Tibial artery (tissue), 4 donors: Measurements from ENCODE around the gene SCARB1.

ENCODE experiments used
- DNase-seq, 2 donors: peaks; one replicate each; pipeline ENCODE4 v3.0.0-alpha.2; 2019
- H3K27ac ChIP-seq, 2 donors: fragments of 200-600 bp; sonication (generic) in 1 of 2; 1 replicate in 1 of 2; 2 replicates in 1 of 2; pipeline ENCODE4 v1.5.1; 2018 to 2019; ENCODE audit warnings: mild to moderate bottlenecking in 1 of 2
- H3K27me3 ChIP-seq, 2 donors: fragments of 200-600 bp; sonication (generic) in 1 of 2; one replicate each; pipeline versions ENCODE4 v1.5.1 to v1.6.0; 2016 to 2019
- H3K36me3 ChIP-seq, 3 donors: fragments of 200-600 bp; sonication (generic) in 2 of 3; one replicate each; pipeline ENCODE4 v1.5.1; 2016 to 2019; ENCODE audit warnings: mild to moderate bottlenecking in 2 of 3
- H3K4me1 ChIP-seq, 4 donors: fragments of 200-600 bp; sonication (generic) in 2 of 4; 1 replicate in 3 of 4; 2 replicates in 1 of 4; pipeline ENCODE4 v1.5.1; 2016 to 2019
- H3K4me3 ChIP-seq, 2 donors: fragments of 200-600 bp; sonication (generic) in 1 of 2; 1 replicate in 1 of 2; 2 replicates in 1 of 2; pipeline ENCODE4 v1.5.1; 2018 to 2019; ENCODE audit warnings: mild to moderate bottlenecking in 2 of 2
- H3K9me3 ChIP-seq, 3 donors: fragments of 200-600 bp; sonication (generic) in 1 of 3; one replicate each; pipeline ENCODE4 v1.5.1; 2016 to 2019
- intact Hi-C: fragments of 100-400 bp; cut with DNase I; formaldehyde crosslinking; loops from one replicate; pipeline ENCODE4 v1.15.0; 2023; ENCODE audit warnings: low total_unique reads
- TF ChIP-seq, protein P1 (sequence below), 2 experiments: fragments of 200-600 bp in 1 of 2; fragments of 450-650 bp in 1 of 2; IDR thresholded peaks; one replicate each; pipeline ENCODE4 v1.5.1; 2017 to 2019; ENCODE audit warnings: antibody characterized with exemption in 2 of 2, mild to moderate bottlenecking in 1 of 2, moderate library complexity in 1 of 2

SCARB1 gene

GRCh38 chr12:124877423-124877822, 13.8 kb upstream of the SCARB1 start:
- Histone ChIP-seq H3K27ac (no peak overlapping the region), H3K9me3 (no peaks in the 10 kb centered on the region), H3K27me3 (no peaks in the 10 kb centered on the region), H3K4me3 (no peak overlapping the region), H3K36me3 (no peaks in the 10 kb centered on the region), H3K4me1 (no peaks in the 10 kb centered on the region)
- DNase-seq = no peak
- intact Hi-C loops = loop anchor here (10.0 kb wide), 1 partner anchor 833 kb away; no protein-coding TSS in a partner anchor
- TF ChIP-seq, protein P1, sequence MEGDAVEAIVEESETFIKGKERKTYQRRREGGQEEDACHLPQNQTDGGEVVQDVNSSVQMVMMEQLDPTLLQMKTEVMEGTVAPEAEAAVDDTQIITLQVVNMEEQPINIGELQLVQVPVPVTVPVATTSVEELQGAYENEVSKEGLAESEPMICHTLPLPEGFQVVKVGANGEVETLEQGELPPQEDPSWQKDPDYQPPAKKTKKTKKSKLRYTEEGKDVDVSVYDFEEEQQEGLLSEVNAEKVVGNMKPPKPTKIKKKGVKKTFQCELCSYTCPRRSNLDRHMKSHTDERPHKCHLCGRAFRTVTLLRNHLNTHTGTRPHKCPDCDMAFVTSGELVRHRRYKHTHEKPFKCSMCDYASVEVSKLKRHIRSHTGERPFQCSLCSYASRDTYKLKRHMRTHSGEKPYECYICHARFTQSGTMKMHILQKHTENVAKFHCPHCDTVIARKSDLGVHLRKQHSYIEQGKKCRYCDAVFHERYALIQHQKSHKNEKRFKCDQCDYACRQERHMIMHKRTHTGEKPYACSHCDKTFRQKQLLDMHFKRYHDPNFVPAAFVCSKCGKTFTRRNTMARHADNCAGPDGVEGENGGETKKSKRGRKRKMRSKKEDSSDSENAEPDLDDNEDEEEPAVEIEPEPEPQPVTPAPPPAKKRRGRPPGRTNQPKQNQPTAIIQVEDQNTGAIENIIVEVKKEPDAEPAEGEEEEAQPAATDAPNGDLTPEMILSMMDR (IDR thresholded peaks at IDR 0.05) = no peak

GRCh38 chr12:124876171-124876570, 12.5 kb upstream of the SCARB1 start:
- no peaks in the 10 kb centered on the region for H3K27me3 ChIP-seq
- no peaks in the 10 kb centered on the region for H3K9me3 ChIP-seq
- TF ChIP-seq, protein P1 (IDR thresholded peaks at IDR 0.05) = no peak
- H3K27ac ChIP-seq = no peak overlapping the region
- H3K4me3 ChIP-seq = no peak overlapping the region
- DNase-seq = no peak
- no peaks in the 10 kb centered on the region for H3K4me1 ChIP-seq
- intact Hi-C loops = loop anchor here (10.0 kb wide), 1 partner anchor 831 kb away; no protein-coding TSS in a partner anchor
- no peaks in the 10 kb centered on the region for H3K36me3 ChIP-seq

DNA sequence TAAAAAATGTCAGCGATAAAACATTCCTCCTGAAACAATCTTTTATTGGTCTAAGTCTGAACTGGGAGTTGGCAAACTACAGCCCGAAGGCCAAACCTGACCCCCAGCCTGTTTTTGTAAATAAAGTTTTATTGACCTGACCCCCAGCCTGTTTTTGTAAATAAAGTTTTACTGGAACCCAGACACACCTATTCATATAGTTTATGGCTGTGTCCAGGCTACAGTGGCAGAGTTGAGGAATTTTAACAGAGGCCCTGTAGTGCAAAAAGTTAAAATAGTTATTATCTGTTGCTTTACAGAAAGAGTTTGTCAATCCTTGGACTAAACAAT, 12.1 kb upstream of the SCARB1 start:
- DNase-seq = no peak
- no peak overlapping the region for H3K4me3 ChIP-seq
- intact Hi-C loops = loop anchor here (10.0 kb wide), 1 partner anchor 831 kb away; no protein-coding TSS in a partner anchor
- TF ChIP-seq, protein P1 (IDR thresholded peaks at IDR 0.05) = no peak
- no peaks in the 10 kb centered on the region for H3K36me3 ChIP-seq
- no peaks in the 10 kb centered on the region for H3K9me3 ChIP-seq
- H3K27ac ChIP-seq = no peak overlapping the region
- H3K27me3 ChIP-seq = no peaks in the 10 kb centered on the region
- no peaks in the 10 kb centered on the region for H3K4me1 ChIP-seq

DNA sequence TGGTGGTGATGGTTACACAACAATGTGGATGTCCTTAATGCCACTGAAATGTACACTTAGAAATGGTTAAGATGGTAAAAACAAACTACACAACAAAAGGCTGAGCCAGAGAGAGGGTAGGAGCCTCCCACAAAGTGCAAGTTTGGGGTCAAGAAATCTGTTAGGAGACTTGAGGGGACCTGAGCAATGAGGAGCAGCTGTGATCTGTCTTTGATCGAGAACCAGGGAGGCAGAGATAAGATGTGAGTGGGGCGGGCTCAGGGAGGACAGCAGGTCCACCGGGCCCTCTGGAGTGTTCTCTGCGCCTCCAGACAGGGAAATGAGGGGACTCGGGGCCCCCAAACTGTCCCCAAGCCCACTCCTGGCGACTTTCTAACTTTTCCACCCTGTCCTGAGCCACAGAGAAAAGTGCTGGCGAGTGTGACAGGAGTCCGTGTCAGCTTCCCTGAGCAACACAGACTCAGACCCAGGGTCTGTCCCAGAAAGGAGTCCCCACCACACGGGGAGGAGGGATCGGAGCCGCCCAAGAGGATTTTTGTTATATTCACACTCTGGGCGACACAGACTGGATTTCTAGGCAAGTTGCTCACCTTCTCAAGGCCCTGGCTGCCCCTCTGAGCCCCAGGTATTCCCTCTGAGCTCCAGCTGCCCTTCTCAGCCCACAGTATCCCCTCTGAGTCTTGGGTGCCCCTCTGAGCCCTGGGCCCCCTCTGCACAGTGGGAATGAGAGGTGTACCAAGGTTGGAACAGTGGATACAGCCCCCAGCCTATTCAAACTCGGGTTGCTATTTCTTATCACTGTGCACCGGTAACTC, 11.5 kb upstream of the SCARB1 start:
- Histone ChIP-seq H3K27ac (no peak overlapping the region), H3K27me3 (no peaks in the 10 kb centered on the region), H3K4me1 (no peaks in the 10 kb centered on the region), H3K4me3 (no peak overlapping the region), H3K36me3 (no peaks in the 10 kb centered on the region), H3K9me3 (no peaks in the 10 kb centered on the region)
- intact Hi-C loops = loop anchor here (10.0 kb wide), 1 partner anchor 830 kb away; no protein-coding TSS in a partner anchor
- no peak for DNase-seq
- TF ChIP-seq, protein P1 (IDR thresholded peaks at IDR 0.05) = no peak

DNA sequence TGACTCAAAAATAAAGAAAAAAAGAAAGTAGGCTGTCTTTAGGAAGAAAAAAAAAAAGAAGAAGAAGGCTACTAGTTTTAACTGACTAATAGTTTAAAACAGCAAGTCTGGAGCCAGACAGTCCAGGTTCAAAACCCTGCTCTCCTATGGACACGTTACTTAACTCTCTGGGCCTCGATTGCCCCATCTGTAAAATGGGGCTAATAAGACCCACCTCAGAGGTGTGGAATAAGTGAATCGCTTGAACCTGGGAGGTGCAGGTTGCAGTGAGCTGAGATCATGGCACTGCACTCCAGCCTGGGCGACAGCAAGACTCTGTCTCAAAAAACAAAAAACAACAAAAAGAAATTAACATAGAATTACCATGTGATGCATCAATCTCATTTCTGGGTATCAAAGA, 10.5 kb upstream of the SCARB1 start:
- TF ChIP-seq, protein P1 (IDR thresholded peaks at IDR 0.05) = no peak
- Histone ChIP-seq H3K27me3 (no peaks in the 10 kb centered on the region), H3K4me1 (no peaks in the 10 kb centered on the region), H3K4me3 (no peak overlapping the region), H3K36me3 (no peaks in the 10 kb centered on the region), H3K9me3 (no peaks in the 10 kb centered on the region), H3K27ac (no peak overlapping the region)
- no peak for DNase-seq
- intact Hi-C loops = loop anchor here (10.0 kb wide), 1 partner anchor 829 kb away; no protein-coding TSS in a partner anchor
